Esophagus squamous epithelium (tissue), 5 donors: ENCODE measurements around the gene FGF14. TPM values are rescaled to one million over a fixed set of nuclear protein-coding genes. Genes with fewer than 3 reads are reported as not detected.

Source experiments
- DNase-seq: peaks from one replicate; lab custom pipeline; 2025; lab: John Stamatoyannopoulos, UW
- H3K27ac ChIP-seq, 4 donors: fragments of 200-600 bp; sonication (generic); one replicate each; pipeline ENCODE4 v1.5.1; 2016 to 2019; ENCODE audit warnings: mild to moderate bottlenecking in 1 of 4
- H3K27me3 ChIP-seq, 4 donors: fragments of 200-600 bp; sonication (generic); 1 replicate in 3 of 4; 2 replicates in 1 of 4; pipeline versions ENCODE4 v1.5.1 to v1.6.0; 2017 to 2021; ENCODE audit warnings: antibody characterized with exemption in 1 of 4
- H3K36me3 ChIP-seq, 3 donors: fragments of 200-600 bp; sonication (generic); one replicate each; pipeline ENCODE4 v1.5.1; 2016 to 2019
- H3K4me1 ChIP-seq, 3 donors: fragments of 200-600 bp; sonication (generic); one replicate each; pipeline ENCODE4 v1.5.1; 2017 to 2019
- H3K4me3 ChIP-seq, 4 donors: fragments of 200-600 bp; sonication (generic); 1 replicate in 3 of 4; 2 replicates in 1 of 4; pipeline ENCODE4 v1.5.1; 2016 to 2019; ENCODE audit warnings: mild to moderate bottlenecking in 2 of 4, moderate library complexity in 1 of 4
- H3K9me3 ChIP-seq, 3 donors: fragments of 200-600 bp; sonication (generic); one replicate each; pipeline ENCODE4 v1.5.1; 2016 to 2019
- CTCF ChIP-seq, 6 experiments: fragments of 450-650 bp in 4 of 6; fragments of 200-600 bp in 2 of 6; sonication (generic) in 2 of 6; IDR thresholded peaks; one replicate each; pipeline ENCODE4 v1.5.1; 2016 to 2019; ENCODE audit warnings: antibody characterized with exemption in 6 of 6, mild to moderate bottlenecking in 4 of 6, moderate library complexity in 4 of 6
- POLR2A ChIP-seq, 4 donors: fragments of 450-650 bp; IDR thresholded peaks; one replicate each; pipeline ENCODE4 v1.6.1; 2017; ENCODE audit warnings: antibody characterized with exemption in 4 of 4, mild to moderate bottlenecking in 4 of 4, moderate library complexity in 3 of 4
- WGBS, 2 donors: methylation state at CpG; one replicate each; pipeline ENCODE4 v1.1.5; 2018; 5-methylcytosine and 5-hydroxymethylcytosine counted together
- intact Hi-C: fragments of 100-400 bp; cut with DNase I; formaldehyde crosslinking; loops from one replicate; pipeline ENCODE4 v1.15.0; 2022
- total RNA-seq, 4 donors: library from RNA; depleted of rRNA; stranded (reverse); fragments of >200 nt; gene quantifications; one replicate each; pipeline ENCODE4 v1.1.0, GENCODE V29; 2016
- donor health status: DM: yes; HTN: yes; CAD: no.

FGF14 gene
- total RNA-seq, 4 donors from 2014 or later, result 0.11 to 4.2 (median 1.0) TPM

- TF ChIP-seq CTCF (IDR thresholded peaks at IDR 0.05) (no peak), POLR2A (IDR thresholded peaks at IDR 0.05) (no peak)
- 77 to 85% methylated on average over 5 of the region's 5 CpGs for WGBS, 2 donors
- no peaks in the 10 kb centered on the region for H3K4me1 ChIP-seq
- no peak for DNase-seq
- no peaks in the 10 kb centered on the region for H3K27me3 ChIP-seq
- no peak overlapping the region for H3K27ac ChIP-seq
- intact Hi-C loops, result no loop called here
- H3K9me3 ChIP-seq, result no peaks in the 10 kb centered on the region
- no peak overlapping the region for H3K4me3 ChIP-seq
- no peaks in the 10 kb centered on the region for H3K36me3 ChIP-seq
These were observed 442.8 kb downstream of the FGF14 start for GRCh38 chr13:101959016-101959415.

- no peak for TF ChIP-seq CTCF (IDR thresholded peaks at IDR 0.05)
- H3K27me3 ChIP-seq, result no peaks in the 10 kb centered on the region
- H3K36me3 ChIP-seq, result no peaks in the 10 kb centered on the region
- H3K27ac ChIP-seq, result no peak overlapping the region
- no peaks in the 10 kb centered on the region for H3K4me1 ChIP-seq
- no peaks in the 10 kb centered on the region for H3K9me3 ChIP-seq
- intact Hi-C loops, result no loop called here
- 17 to 24% methylated on average over 3 of the region's 3 CpGs for WGBS, 2 donors
- DNase-seq, result no peak
- no peak overlapping the region for H3K4me3 ChIP-seq
These were observed 446.1 kb downstream of the FGF14 start for GRCh38 chr13:101955764-101956163.

- WGBS, 2 donors, result 69 to 88% methylated on average over 2 of the region's 2 CpGs
These were observed 450.7 kb downstream of the FGF14 start for GRCh38 chr13:101951114-101951513.

GRCh38 chr13:101949681-101950080 is 452.2 kb downstream of the FGF14 start:
- Histone ChIP-seq H3K36me3 (no peaks in the 10 kb centered on the region), H3K4me1 (no peaks in the 10 kb centered on the region), H3K4me3 (no peak overlapping the region), H3K27me3 (no peaks in the 10 kb centered on the region), H3K9me3 (no peaks in the 10 kb centered on the region), H3K27ac (no peak overlapping the region)
- DNase-seq, result no peak
- intact Hi-C loops, result loop anchor here (10.0 kb wide), 1 partner anchor 605 kb away; no protein-coding TSS in a partner anchor
- TF ChIP-seq CTCF (IDR thresholded peaks at IDR 0.05) (no peak), POLR2A (IDR thresholded peaks at IDR 0.05) (no peak)

More at GRCh38 chr13:101951114-101951513, 450.7 kb downstream of the FGF14 start:
- H3K27me3 ChIP-seq, result no peaks in the 10 kb centered on the region
- no peaks in the 10 kb centered on the region for H3K9me3 ChIP-seq
- H3K4me1 ChIP-seq, result no peaks in the 10 kb centered on the region
- intact Hi-C loops, result no loop called here
- DNase-seq, result no peak
- TF ChIP-seq POLR2A (IDR thresholded peaks at IDR 0.05), result no peak
- no peak overlapping the region for H3K27ac ChIP-seq
- H3K4me3 ChIP-seq, result no peak overlapping the region
- no peaks in the 10 kb centered on the region for H3K36me3 ChIP-seq

- no peaks in the 10 kb centered on the region for H3K36me3 ChIP-seq
- intact Hi-C loops, result loop anchor here (10.0 kb wide), 1 partner anchor 608 kb away; no protein-coding TSS in a partner anchor
These were observed 455.4 kb downstream of the FGF14 start for GRCh38 chr13:101946401-101946800.

More at GRCh38 chr13:101946401-101946800, 455.4 kb downstream of the FGF14 start:
- Histone ChIP-seq H3K27me3 (no peaks in the 10 kb centered on the region), H3K27ac (no peak overlapping the region), H3K4me1 (peaks cover 0 to 15% (median 0%) of the 10 kb centered on the region in 3 donors), H3K4me3 (no peak overlapping the region), H3K9me3 (no peaks in the 10 kb centered on the region)
- TF ChIP-seq POLR2A (IDR thresholded peaks at IDR 0.05), result no peak
- TF ChIP-seq CTCF (IDR thresholded peaks at IDR 0.05), result no peak
- DNase-seq, result no peak
